Sigmoid colon (tissue), 7 donors: ENCODE data around the gene GAD2. TPM values are rescaled to one million over a fixed set of nuclear protein-coding genes. Genes with fewer than 3 reads are reported as not detected.

ENCODE experiments used
- DNase-seq: peaks from one replicate; pipeline ENCODE4 v3.0.0-alpha.2; 2019
- H3K27ac ChIP-seq, 4 donors: fragments of 200-600 bp; sonication (generic); one replicate each; pipeline ENCODE4 v1.5.1; 2016 to 2019; ENCODE audit warnings: mild to moderate bottlenecking in 1 of 4
- H3K27me3 ChIP-seq, 3 donors: fragments of 200-600 bp; sonication (generic); one replicate each; pipeline ENCODE4 v1.5.1; 2019; ENCODE audit warnings: mild to moderate bottlenecking in 1 of 3
- H3K36me3 ChIP-seq, 4 donors: fragments of 200-600 bp; sonication (generic); one replicate each; pipeline ENCODE4 v1.5.1; 2016 to 2019
- H3K4me1 ChIP-seq, 4 donors: fragments of 200-600 bp; sonication (generic); one replicate each; pipeline ENCODE4 v1.5.1; 2017 to 2019
- H3K4me3 ChIP-seq, 4 donors: fragments of 200-600 bp; sonication (generic); one replicate each; pipeline ENCODE4 v1.5.1; 2017 to 2019; ENCODE audit warnings: mild to moderate bottlenecking in 2 of 4, moderate library complexity in 1 of 4
- H3K9me3 ChIP-seq, 4 donors: fragments of 200-600 bp in 3 of 4; sonication (generic) in 3 of 4; one replicate each; pipeline versions ENCODE4 v1.5.1 to v1.6.1; 2013 to 2019
- EP300 ChIP-seq, 4 donors: sonication (generic); formaldehyde crosslinking; IDR thresholded peaks; one replicate each; pipeline ENCODE4 v1.6.1; 2017; ENCODE audit warnings: antibody characterized with exemption in 4 of 4
- POLR2A ChIP-seq, 2 donors: fragments of 450-650 bp; IDR thresholded peaks; one replicate each; pipeline ENCODE4 v1.6.1; 2016; ENCODE audit warnings: antibody characterized with exemption in 2 of 2, mild to moderate bottlenecking in 2 of 2, moderate library complexity in 2 of 2
- POLR2AphosphoS5 ChIP-seq, 4 donors: sonication (generic); formaldehyde crosslinking; IDR thresholded peaks; one replicate each; pipeline ENCODE4 v1.6.1; 2017; ENCODE audit warnings: antibody characterized with exemption in 4 of 4
- WGBS, 2 donors: extraction: QIAGEN DNeasy Blood & Tissue Kit; methylation state at CpG; one replicate each; pipeline ENCODE4 v1.1.7; 2013; 5-methylcytosine and 5-hydroxymethylcytosine counted together
- intact Hi-C: fragments of 100-400 bp; cut with DNase I; formaldehyde crosslinking; loops from one replicate; pipeline ENCODE4 v1.15.1; 2023
- polyA plus RNA-seq, 3 donors: library from polyadenylated mRNA; stranded (reverse); fragments of 200-250 nt; gene quantifications; one replicate each; pipeline ENCODE4 v1.2.3, GENCODE V29; 2013
- total RNA-seq, 4 donors: library from RNA; depleted of rRNA; stranded (reverse); fragments of >200 nt; gene quantifications; one replicate each; pipeline ENCODE4 v1.1.0, GENCODE V29; 2016
- TF ChIP-seq, protein P1 (sequence below), 4 experiments: fragments of 450-650 bp in 3 of 4; fragments of 200-600 bp in 1 of 4; IDR thresholded peaks; one replicate each; pipeline ENCODE4 v1.5.1; 2016 to 2019; ENCODE audit warnings: antibody characterized with exemption in 4 of 4, mild to moderate bottlenecking in 3 of 4, moderate library complexity in 2 of 4
- donor health status: healthy with polysubstance abuse.
- donor health status: Bipolar disorder and iron deficiency.
- donor health status: healthy.

GAD2 gene
- total and polyA plus RNA-seq, 7 donors, result not detected

- intact Hi-C loops, result no loop called here
- WGBS, 2 donors, result 56 to 72% methylated on average over 10 of the region's 10 CpGs
- Histone ChIP-seq H3K4me1 (no peaks in the 10 kb centered on the region), H3K4me3 (no peak overlapping the region), H3K36me3 (no peaks in the 10 kb centered on the region), H3K9me3 (no peaks in the 10 kb centered on the region), H3K27ac (no peak overlapping the region), H3K27me3 (peaks cover 0 to 3% (median 0%) of the 10 kb centered on the region in 3 donors)
- TF ChIP-seq POLR2A (IDR thresholded peaks at IDR 0.05) (no peak), POLR2AphosphoS5 (IDR thresholded peaks at IDR 0.05) (no peak), EP300 (IDR thresholded peaks at IDR 0.05) (no peak)
- TF ChIP-seq, protein P1, sequence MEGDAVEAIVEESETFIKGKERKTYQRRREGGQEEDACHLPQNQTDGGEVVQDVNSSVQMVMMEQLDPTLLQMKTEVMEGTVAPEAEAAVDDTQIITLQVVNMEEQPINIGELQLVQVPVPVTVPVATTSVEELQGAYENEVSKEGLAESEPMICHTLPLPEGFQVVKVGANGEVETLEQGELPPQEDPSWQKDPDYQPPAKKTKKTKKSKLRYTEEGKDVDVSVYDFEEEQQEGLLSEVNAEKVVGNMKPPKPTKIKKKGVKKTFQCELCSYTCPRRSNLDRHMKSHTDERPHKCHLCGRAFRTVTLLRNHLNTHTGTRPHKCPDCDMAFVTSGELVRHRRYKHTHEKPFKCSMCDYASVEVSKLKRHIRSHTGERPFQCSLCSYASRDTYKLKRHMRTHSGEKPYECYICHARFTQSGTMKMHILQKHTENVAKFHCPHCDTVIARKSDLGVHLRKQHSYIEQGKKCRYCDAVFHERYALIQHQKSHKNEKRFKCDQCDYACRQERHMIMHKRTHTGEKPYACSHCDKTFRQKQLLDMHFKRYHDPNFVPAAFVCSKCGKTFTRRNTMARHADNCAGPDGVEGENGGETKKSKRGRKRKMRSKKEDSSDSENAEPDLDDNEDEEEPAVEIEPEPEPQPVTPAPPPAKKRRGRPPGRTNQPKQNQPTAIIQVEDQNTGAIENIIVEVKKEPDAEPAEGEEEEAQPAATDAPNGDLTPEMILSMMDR (IDR thresholded peaks at IDR 0.05), result no peak
- DNase-seq, result no peak
Observed at GRCh38 chr10:26314265-26315013, 97.9 kb downstream of the GAD2 start.

GRCh38 chr10:26318672-26319071 lies 102.1 kb downstream of the GAD2 start:
- no peak overlapping the region for H3K27ac ChIP-seq
- H3K4me1 ChIP-seq, result no peaks in the 10 kb centered on the region
- 17 to 60% methylated on average over 5 of the region's 5 CpGs for WGBS, 2 donors
- H3K36me3 ChIP-seq, result no peaks in the 10 kb centered on the region
- H3K9me3 ChIP-seq, result no peaks in the 10 kb centered on the region
- no peak overlapping the region for H3K4me3 ChIP-seq
- DNase-seq, result no peak
- intact Hi-C loops, result no loop called here
- H3K27me3 ChIP-seq, result no peaks in the 10 kb centered on the region
- TF ChIP-seq, protein P1 (IDR thresholded peaks at IDR 0.05), result no peak
- TF ChIP-seq POLR2AphosphoS5 (IDR thresholded peaks at IDR 0.05), result no peak
- no peak for TF ChIP-seq POLR2A (IDR thresholded peaks at IDR 0.05)
- TF ChIP-seq EP300 (IDR thresholded peaks at IDR 0.05), result no peak

DNA sequence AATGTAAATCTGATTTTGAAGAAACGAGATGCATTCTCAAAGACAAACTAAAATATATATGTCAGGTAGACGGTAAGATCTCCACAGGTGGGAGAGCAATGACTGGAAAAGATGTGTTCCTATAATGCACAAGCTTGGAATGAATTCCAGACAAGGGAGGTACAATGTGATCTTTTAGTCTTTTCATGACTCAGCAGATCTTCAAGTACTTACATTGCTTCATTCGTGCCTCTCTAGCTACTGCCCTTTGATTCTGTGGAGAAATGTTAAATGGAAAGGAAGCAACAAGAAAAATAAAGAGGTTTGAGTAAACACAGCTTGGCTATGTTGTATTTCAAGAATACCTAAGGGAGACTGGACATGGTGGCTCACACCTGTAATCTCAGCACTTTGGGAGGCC lies 106.6 kb downstream of the GAD2 start:
- no peak for DNase-seq
- no peak overlapping the region for H3K4me3 ChIP-seq
- intact Hi-C loops, result no loop called here
- H3K27me3 ChIP-seq, result no peaks in the 10 kb centered on the region
- H3K4me1 ChIP-seq, result no peaks in the 10 kb centered on the region
- no peaks in the 10 kb centered on the region for H3K36me3 ChIP-seq
- H3K9me3 ChIP-seq, result no peaks in the 10 kb centered on the region
- no peak overlapping the region for H3K27ac ChIP-seq
- no peak for TF ChIP-seq POLR2AphosphoS5 (IDR thresholded peaks at IDR 0.05)
- no peak for TF ChIP-seq POLR2A (IDR thresholded peaks at IDR 0.05)
- TF ChIP-seq EP300 (IDR thresholded peaks at IDR 0.05), result no peak
- TF ChIP-seq, protein P1 (IDR thresholded peaks at IDR 0.05), result no peak
- 66 to 82% methylated on average over 3 of the region's 3 CpGs for WGBS, 2 donors

- Histone ChIP-seq H3K27ac (no peak overlapping the region), H3K27me3 (no peaks in the 10 kb centered on the region), H3K4me3 (no peak overlapping the region), H3K36me3 (no peaks in the 10 kb centered on the region), H3K4me1 (no peaks in the 10 kb centered on the region), H3K9me3 (no peaks in the 10 kb centered on the region)
- intact Hi-C loops, result no loop called here
- DNase-seq, result no peak
- 57 to 84% methylated on average over 3 of the region's 3 CpGs for WGBS, 2 donors
- TF ChIP-seq POLR2AphosphoS5 (IDR thresholded peaks at IDR 0.05) (no peak), POLR2A (IDR thresholded peaks at IDR 0.05) (no peak), EP300 (IDR thresholded peaks at IDR 0.05) (no peak)
- TF ChIP-seq, protein P1 (IDR thresholded peaks at IDR 0.05), result no peak
Observed at GRCh38 chr10:26326851-26327250, 110.3 kb downstream of the GAD2 start.

GRCh38 chr10:26327811-26328210 lies 111.2 kb downstream of the GAD2 start:
- intact Hi-C loops, result no loop called here
- DNase-seq, result no peak
- H3K27ac ChIP-seq, result no peak overlapping the region
- no peak overlapping the region for H3K4me3 ChIP-seq
- WGBS, 2 donors, result 91 to 93% methylated on average over 4 of the region's 4 CpGs
- no peaks in the 10 kb centered on the region for H3K4me1 ChIP-seq
- H3K36me3 ChIP-seq, result no peaks in the 10 kb centered on the region
- H3K9me3 ChIP-seq, result no peaks in the 10 kb centered on the region
- TF ChIP-seq POLR2A (IDR thresholded peaks at IDR 0.05), result no peak
- TF ChIP-seq, protein P1 (IDR thresholded peaks at IDR 0.05), result no peak
- no peak for TF ChIP-seq POLR2AphosphoS5 (IDR thresholded peaks at IDR 0.05)
- TF ChIP-seq EP300 (IDR thresholded peaks at IDR 0.05), result no peak
- H3K27me3 ChIP-seq, result no peaks in the 10 kb centered on the region
